SK-N-MC (cell line): ENCODE data around the gene TLR1.

Experiments used
- EZH2 ChIP-seq: fragments of 200-600 bp; sonication (generic); IDR thresholded peaks from one replicate; pipeline ENCODE4 v1.6.1; 2017; ENCODE audit warnings: antibody characterized with exemption
- FOXP2 ChIP-seq: optimal IDR thresholded peaks from 2 replicates; pipeline ENCODE3; 2011; ENCODE audit warnings: mild to moderate bottlenecking, moderate library complexity; ENCODE audit not compliant: insufficient read depth; ENCODE audit errors: extremely low read length, control extremely low read depth
- POLR2AphosphoS5 ChIP-seq: IDR thresholded peaks from 2 replicates; pipeline ENCODE4 v1.6.1; 2012; ENCODE audit warnings: mild to moderate bottlenecking, low read depth, low read length, borderline replicate concordance

DNA sequence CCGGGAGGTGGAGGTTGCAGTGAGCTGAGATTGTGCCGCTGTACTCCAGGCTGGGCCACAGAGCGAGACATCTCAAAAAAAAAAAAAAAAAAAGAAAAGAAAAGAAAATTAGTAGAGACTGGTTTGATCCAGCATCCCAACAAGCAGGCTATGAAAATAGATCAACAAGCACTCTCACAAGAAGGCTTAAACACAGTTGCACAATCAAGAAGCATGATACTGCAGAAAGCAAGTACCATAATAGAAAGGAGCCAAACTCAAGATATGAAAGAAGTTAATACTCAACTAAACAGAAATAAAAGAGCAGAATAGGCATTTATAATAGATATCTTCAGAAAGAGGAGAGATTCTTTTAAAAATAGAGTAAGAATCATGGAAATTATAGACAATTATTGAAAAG is 41.4 kb upstream of the TLR1 start:
- TF ChIP-seq POLR2AphosphoS5 (no peak), EZH2 (no peak), FOXP2 (no peak)
